Stimulated activated CD4-positive, alpha-beta T cell treated with anti-CD3 and anti-CD28 coated beads, TNF-alpha, amount 100 ng/mL, for 24 hours (primary cell): ENCODE measurements around the gene PLXNA4.
A peak's percentile ranks its signal among the peaks of the same experiment; 100 is the strongest.

Experiments
- DNase-seq, 3 experiments: peaks; one replicate each; pipeline ENCODE4 v3.0.0-alpha.2; 2020; ENCODE audit warnings: low read depth in 3 of 3

Gene PLXNA4

DNA sequence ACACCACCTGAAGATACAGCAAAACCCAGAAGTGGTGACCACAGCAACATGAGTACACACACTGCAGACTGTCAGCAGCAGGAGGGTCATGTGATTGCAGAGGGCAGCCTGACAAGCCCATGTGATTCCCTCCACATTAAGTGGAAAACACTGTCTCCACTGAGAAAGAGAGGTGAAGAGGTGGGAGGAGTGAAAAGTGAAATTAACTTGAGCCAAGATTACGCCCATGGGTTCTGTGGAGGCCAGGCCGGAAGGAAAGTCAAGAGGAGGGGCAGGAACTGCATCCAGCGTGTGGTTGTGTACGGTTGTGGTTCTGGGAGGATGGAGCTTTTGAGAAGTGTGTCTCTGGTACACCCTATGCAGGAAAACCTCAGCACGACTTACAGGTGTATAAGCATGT is 138.5 kb downstream of the PLXNA4 start:
- peak in 1 of 3 experiments; percentile 10 for DNase-seq

- no peak for DNase-seq
Measured at GRCh38 chr7:132436121-132436520, 140.1 kb downstream of the PLXNA4 start.

- DNase-seq: no peak
Measured at GRCh38 chr7:132435016-132435990, 141.0 kb downstream of the PLXNA4 start.

DNA sequence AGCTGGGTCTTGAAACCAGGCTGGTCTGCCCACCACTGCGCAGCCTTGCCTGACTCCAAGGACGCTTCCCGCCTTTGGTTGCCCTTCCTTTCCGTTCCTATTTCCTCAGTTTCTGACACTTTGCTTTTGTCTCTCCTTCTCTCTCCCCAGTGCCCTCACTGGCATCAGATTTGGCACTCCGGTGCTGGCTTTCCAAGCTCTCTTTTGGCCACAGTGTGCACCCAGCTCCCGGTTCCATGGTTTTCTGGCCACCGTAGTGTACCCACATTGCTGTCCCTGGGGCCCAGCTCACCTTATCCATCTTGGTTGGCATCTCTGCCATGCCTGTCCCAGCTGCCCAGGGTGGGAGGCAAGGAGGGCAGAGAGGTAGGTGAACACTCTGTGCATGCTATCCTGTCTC is 142.2 kb downstream of the PLXNA4 start:
- no peak for DNase-seq

GRCh38 chr7:132433301-132433700 is 143.0 kb downstream of the PLXNA4 start:
- no peak for DNase-seq

- peak in 1 of 3 experiments; percentile 7 for DNase-seq
Measured at GRCh38 chr7:132430861-132431822, 145.1 kb downstream of the PLXNA4 start.

DNA sequence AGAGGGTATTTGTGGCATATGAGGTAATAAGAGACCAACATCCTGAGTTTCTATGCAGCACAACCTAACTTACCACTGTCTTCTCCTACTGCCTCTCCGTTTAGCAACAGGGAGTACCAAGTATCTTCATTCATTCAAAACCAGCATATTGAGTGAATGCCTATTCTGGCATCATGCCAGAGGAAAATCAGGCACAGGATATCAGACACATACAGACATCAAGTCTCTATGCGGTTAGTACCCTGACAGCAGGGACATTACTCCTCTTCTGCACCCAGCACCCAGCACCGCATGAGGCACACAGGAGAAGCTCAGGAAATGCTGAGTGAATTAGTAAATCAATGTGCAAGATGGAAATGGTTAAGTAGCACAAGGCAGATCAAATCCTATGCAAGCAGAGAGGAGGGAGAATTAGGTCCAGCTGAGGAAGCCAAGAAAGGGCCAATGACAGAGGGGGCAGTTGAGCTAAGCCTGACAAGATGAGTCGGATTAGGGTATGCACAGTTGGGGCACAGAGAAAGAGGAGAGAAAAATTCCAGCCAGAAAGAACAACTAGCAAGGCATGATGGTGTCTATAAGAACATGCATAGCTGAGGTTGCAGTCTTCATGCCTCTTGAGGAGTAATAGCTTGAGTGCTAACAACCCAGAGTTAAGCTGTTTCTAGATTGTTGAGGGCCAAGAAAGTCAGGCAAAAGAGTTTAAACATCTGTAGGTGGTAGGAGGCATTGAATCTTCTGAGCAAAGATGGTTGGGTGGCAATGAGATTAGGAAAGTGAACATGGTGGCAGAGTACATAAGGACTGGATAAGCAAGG is 146.0 kb downstream of the PLXNA4 start:
- no peak for DNase-seq

DNA sequence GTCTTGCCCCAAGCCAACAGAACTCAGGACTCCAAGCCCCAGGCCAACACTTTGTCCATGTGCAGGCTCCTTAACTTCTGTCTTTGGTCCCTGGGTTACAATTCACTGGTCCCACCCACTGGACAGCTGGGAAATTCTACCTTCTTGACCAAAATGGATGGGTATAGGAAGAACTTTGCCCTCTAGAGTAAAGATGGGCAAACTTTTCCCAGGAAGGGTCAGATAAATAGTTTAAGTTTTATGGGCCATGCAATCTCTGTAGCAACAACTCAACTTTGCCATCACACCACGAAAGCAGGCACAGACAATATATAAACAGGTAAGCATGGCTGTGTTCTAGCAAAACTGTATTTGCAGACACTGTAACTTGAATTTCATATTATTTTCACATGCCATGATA is 147.1 kb downstream of the PLXNA4 start:
- no peak for DNase-seq

- DNase-seq: no peak
Measured at GRCh38 chr7:132428247-132428919, 147.9 kb downstream of the PLXNA4 start.

DNA sequence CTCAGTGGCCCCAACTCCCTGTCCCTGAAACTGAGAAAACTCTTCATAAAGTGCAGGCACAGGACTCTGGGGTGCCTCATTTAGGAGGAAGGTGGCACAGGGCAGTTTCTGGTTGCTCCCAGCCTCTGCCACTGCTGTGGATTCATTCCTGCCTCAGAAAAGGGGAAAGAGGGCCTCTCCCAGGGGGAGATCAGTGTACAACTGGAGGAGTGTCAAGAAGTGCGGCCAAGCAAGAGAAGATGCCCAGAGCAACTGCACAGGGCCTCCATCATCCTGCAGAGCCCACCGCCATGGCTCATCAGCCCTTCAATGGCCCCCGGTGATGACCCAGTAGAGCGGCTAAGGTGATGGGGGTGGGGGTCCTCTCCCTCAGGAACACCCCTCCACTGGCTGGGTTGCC is 150.3 kb downstream of the PLXNA4 start:
- DNase-seq: no peak

DNA sequence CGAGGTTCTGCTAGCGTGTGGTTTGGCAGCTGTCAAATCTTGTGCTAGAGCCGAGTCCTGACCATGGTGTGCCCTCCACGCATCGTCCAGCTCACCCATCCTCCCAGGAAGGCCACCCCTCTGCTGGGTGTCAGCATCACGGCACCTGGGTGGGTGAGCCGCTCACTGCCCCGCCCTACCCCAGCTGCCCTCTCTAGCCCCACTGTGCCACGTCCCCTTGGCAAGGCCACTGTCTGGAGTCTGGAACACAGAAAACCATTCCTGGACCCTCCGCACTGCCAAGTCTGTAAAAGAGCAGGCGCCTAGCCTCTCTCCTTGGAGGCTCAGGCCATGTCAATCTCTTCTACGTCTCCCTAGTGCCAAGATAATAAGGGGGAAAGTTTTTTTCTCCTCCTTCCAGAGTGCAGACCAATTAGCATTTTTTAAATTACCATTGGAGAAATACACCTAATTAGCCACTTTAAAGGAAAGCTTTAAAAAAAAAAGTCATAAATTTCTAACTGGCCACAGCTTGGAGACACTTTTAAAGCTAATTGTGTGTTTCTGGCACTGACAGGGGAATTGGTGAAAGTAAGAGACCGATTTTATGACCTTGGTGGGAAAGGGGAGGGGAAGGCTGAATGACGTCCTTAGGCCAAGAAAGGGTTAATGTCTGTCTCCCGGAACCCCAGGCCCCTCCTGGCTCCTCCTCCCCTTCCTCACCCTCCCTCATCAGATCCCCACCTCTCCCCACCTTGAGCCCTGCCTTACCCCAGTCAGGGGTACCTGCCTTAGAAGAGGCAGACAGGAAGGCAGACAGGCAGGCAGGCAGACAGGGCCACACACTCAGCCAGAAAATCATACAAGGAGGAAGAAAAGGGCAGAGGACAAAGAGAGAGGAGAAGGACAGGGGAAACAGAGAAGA is 151.2 kb downstream of the PLXNA4 start:
- no peak for DNase-seq

DNA sequence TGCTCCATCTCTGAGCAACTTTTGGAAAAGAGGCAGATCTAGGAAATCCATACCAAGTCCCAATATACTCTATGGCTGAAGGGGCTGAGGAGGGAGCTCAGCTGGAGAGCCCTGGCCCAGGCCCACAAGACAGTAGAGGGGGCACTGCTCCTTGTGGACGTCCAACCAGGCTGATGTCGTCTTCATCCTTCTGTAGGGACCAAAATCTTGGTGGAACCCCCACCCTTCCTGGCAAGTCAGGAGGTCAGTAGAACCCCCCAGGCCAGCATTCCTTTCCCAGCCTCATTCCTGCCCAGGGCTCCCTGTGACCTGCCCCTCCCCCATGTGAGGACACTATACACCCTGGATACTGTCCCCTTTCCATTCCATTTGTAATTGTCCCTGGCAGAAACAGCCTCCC is 152.0 kb downstream of the PLXNA4 start:
- DNase-seq: no peak

DNA sequence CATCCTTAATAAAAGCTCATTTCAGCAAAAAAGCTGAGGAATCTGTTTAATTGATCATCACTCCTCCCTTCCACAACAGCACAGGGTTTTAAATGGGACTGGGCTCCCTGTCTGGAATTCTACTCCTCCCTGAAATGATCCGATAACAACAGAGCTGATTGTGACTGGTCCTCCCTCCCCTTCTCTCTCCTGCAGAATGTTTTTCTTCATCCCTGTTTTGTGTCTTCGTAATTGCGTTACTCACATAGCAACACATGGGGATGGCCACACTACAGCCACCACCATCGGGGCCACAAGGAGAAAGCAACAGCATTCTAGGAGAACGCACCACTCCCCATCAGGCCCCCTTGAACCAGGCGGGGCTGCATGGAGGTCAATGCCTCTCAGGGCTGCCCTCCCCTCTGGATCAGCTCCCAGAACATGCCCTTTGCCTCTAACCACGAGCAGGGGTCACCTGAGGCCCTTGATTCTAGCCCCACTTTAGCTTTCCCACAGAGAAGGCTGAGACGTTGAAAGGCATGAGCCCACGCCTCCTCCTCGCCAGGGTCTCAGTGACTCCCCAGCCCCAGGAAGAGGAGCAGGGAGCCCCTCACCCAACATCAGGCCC is 152.6 kb downstream of the PLXNA4 start:
- DNase-seq: no peak

DNA sequence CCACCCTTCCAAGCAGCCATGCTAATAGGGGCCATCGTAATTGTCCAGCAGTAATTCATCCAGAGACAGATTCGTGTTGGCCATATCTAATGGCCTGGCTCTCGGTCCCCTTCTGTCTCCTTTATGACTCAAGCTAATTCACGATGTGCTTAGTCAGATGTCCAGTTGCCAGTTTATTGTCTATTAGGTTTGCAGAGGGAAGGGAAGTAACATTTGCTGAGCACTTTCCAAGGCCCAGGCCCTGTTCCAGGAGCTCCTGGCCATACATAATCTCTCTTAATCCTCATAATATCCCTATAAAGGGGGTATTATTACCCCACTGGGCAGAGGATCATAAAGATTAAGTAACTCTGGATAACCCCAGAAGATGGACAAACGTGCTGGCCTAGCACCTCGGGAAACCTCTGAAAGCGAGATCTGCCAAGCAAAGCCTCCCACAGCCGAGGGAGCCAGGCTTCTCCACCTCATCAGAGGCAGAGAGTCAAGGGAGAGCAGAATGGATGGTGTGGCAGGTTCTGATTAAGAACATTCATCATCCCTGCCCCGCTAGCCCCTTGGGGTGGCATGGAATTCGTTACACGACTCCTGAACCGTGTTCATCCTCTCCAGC is 153.7 kb downstream of the PLXNA4 start:
- DNase-seq: no peak

DNA sequence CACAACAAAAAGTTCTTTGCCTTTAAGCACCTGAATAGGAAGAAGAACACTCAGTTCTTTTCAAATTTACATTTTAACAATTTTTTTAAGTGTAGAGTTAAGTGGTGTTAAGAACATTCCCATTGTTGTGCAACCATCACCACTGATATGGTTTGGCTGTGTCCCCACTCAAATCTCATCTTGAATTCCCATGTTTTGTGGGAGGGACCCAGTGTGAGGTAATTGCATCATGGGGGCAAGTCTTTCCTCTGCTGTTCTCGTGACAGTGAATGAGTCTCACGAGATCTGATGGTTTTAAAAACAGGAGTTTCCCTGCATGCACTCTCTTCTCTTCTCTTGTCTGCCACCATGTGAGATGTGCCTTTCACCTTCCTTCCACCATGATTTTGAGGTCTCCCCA is 155.7 kb downstream of the PLXNA4 start:
- no peak for DNase-seq

- DNase-seq: no peak
Measured at GRCh38 chr7:132419542-132419941, 156.7 kb downstream of the PLXNA4 start.

DNA sequence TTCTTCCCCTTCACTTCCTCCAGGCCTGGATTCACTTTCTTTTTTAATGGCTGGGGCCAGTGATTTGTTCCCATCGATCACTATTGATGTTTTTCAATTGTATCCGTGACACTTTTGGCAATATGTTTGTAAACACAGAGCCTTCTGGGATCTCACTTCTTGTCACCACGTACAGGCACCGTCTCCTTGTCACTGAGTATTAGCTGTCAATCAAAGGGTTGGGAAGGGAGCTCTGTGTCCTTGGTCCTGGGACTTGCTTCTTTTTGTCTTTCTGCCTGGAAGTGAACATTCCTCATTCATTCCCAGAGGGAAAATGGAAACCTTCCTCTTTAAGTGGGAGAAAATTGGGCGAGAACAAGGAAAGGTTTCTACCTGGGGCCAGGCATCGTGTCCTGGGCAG is 157.4 kb downstream of the PLXNA4 start:
- DNase-seq: no peak

GRCh38 chr7:132417103-132417906 is 159.0 kb downstream of the PLXNA4 start:
- no peak for DNase-seq
